DMS53 treated with DMSO at 0.1 percent for 48 hours (cell line): ENCODE results near the gene CNGB1.
"Not testable (repeated sequence)": the region's sequence is repeated elsewhere in the genome, so short reads cannot be mapped to it uniquely, and the experiment has no call there.

Experiments used
- DNase-seq: peaks from one replicate; lab custom pipeline; 2025; ENCODE audit not compliant: unreplicated experiment; lab: John Stamatoyannopoulos, UW

The CNGB1 gene

GRCh38 chr16:57866529-57866918 lies 104.4 kb downstream of the CNGB1 start:
- DNase-seq = no peak

DNA sequence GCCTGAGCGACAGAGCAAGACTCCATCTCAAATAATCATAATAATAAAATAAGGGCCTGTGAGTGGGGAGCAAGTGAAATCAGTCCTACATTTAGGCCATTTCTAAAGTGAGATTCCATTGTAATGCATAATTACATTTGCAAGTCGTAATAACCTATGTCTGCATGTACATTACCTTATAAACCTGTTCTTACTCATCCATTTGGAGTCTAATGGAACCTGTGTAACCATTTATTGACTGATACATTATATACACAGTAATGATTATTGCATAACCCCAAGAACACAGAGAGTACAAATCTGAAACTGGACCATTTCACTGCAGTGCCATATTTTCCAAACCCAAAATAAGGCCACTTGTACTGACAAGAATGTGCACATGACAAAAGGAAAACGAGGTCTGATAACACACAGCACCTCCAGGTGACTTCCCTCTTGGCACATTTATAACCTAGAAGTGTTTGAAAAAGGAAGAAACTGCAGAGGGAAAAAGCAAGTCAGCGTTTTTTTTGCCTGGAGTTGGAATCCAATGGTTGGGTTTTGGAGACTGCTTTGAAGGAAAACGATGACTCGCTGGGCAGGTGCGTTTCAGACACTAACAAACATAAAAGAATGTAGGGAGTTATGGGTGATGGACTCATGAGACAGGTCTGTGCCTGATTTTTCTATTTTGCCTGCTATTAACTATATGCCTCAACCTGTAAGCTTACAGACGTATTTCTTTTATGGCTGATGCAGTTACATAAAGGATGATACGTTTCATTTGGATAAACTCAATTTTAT lies 105.0 kb downstream of the CNGB1 start:
- no peak for DNase-seq

DNA sequence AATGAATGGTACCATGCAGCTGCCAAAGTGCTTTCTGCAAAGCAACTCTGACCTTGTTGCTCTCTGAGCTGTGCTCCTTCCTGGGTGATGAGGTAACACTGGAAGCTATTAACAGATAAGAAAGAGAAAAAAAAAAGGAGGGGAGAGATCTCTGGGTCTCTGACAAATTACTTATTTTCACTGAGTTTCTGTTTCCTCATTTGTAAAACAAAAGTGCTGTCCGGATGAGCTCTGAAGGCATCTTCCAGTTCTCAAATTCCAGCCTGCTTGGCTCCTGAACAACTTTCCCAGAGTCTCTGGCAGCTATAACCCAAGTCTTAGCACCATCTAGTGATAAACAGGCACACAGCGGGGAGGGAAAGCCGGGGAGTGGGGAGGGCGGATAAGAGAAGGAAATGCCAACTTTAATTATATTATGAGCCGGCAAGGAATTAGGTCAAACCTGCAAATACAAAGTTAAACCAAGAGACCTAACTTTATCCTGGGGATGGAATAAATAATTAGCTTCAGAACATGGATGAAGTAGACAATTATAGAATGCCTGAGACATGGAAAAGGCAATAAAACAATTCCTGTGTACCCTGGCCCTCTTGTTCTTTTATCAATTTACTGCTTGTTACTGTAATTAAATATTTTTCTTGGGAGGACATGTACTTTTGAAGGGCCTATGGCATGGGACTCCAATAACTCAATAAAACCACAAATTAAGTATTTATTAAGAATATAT lies 107.3 kb downstream of the CNGB1 start:
- peak; percentile 74 for DNase-seq

DNA sequence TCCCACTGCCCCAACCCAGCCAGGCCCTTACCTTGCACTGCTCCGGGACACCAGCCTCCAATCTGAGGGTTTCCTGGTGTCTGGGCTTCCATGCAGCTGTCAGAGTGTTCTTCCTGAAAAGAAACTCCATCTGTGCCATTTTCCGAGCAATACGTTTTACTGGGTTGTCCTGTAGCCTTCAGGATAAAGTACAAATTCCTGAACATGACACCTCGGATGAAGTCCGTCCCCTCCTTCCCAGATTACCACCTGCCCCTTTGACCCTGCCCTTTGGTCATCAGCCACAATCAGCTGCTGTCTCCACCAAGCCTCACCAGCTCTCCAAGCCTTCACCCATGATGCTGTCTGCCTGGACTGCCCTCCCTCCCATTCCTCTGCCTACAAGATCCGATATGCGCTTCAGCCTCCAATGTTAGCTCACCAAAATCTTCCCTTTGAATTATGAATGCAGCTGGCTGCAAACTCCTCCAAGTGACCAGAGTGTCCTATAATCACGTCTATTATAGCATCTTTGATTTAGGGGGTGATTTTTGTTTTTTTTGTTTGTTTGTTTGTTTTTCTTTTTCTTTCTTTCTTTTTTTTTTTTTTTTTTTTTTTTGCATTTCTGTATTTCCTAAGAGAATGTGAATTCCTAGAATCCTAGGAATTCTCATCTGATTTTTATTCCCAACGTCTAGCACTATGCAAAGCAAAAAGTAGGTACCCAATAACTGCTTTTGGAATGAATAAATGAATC lies 108.1 kb downstream of the CNGB1 start:
- DNase-seq = no peak

- no peak for DNase-seq
Observed at GRCh38 chr16:57859331-57859730, 111.6 kb downstream of the CNGB1 start.

DNA sequence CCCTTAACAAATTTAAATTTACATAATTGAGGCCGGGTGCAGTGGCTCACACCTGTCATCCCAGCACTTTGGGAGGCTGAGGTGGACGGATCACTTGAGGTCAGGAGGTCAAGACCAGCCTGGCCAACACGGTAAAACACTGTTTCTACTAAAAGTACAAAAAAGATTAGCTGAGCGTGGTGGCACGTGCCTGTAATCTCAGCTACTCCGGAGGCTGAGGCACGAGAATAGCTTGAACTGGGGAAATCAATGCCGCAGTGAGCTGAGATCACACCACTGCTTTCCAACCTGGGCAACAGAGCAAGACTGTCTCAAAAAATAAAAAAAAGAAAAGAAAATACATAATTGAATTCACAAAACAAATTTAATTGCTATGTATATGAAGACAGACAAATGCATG lies 112.3 kb downstream of the CNGB1 start:
- DNase-seq = no peak

- DNase-seq = not testable (repeated sequence)
Observed at GRCh38 chr16:57857991-57858390, 112.9 kb downstream of the CNGB1 start.

DNA sequence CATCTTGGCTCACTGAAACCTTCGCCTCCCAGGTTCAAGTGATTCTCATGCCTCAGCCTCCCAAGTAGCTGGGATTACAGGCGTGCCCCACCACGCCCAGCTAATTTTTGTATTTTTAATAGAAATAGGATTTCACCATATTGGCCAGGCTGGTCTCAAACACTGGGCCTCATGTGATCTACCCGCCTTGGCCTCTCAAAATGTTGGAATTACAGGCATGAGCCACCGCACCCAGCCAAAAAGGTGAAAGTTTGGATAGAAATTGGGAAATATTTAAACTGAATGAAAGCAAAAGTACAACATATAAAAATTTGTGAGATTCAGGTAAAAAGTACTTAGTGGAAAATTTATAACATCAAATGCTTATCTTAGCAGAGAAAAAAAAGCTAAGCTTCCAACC lies 115.7 kb downstream of the CNGB1 start:
- DNase-seq = no peak

GRCh38 chr16:57852189-57852588 lies 118.7 kb downstream of the CNGB1 start:
- no peak for DNase-seq

DNA sequence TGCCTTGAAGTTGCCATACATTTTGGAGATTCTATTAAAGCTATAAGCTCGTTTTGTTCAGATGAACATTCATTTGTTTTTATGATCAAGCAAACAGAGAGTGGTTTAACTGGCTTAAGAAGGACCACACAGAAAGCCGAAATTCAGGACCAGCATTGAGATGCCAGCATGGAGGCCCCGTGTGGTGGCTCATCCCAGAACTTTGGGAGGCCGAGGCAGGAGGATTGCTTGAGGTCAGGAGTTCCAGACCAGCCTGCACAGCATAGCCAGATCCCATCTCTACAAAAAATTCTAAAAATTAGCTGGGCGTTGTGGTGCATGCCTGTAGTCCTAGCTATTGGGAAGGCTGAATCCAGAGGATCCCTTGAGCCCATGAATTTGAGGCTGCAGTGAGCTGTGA lies 122.7 kb downstream of the CNGB1 start:
- DNase-seq = no peak

GRCh38 chr16:57846931-57847330 lies 124.0 kb downstream of the CNGB1 start:
- not testable (repeated sequence) for DNase-seq

GRCh38 chr16:57846078-57846697 lies 124.7 kb downstream of the CNGB1 start:
- DNase-seq = no peak

DNA sequence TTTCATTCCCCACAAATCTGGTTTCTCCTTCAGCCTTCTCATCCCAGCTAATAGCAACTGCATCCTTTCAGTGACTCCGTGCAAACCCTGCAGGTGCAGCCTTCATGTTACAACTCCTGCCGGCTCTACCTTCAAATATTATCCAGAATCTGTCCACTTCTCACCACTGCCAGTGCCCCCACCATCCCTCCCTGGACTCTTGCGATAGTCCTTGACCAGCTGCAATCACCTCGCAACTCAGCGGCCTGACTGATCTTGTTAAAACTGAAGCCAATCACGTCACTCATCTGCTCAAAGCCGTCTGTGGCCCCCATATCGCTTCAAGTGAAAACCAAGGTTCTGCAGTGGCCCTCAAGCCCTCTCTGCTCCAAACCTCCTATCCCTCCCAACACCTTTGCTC lies 125.8 kb downstream of the CNGB1 start:
- no peak for DNase-seq

DNA sequence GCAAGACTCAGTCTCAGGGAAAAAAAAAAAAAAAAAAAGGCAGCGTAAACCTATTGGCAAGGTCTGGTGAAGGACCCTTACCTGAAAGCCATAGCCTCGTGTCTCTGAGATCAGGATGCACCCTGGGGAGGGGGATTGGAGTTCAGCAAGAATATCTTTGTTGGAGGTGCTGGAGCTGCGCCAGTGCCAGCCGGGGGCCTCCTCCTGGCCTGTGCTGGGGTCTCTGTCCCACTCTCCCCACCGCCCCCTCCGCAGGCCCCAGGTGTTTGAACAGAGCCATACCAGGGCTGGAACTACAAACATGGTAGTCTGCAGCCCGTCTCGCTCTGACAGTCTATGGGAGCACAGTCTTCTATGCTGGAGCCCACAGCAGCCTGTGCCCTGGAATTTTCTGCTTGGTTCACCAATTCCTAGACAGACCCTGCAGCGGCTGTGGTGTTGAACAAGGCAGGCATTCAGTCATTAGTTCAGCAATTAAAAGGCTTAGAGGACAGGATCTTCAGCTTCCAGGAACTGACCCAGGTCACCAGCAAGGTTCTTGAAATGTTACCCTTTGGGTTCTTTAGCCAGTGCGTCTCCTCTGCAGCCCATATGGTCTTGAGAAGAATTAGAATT lies 126.4 kb downstream of the CNGB1 start:
- no peak for DNase-seq

GRCh38 chr16:57843400-57843799 lies 127.5 kb downstream of the CNGB1 start:
- DNase-seq = no peak

GRCh38 chr16:57842601-57843000 lies 128.3 kb downstream of the CNGB1 start:
- DNase-seq = no peak

GRCh38 chr16:57840833-57841232 lies 130.1 kb downstream of the CNGB1 start:
- DNase-seq = no peak

- DNase-seq = no peak
Observed at GRCh38 chr16:57838161-57838560, 132.8 kb downstream of the CNGB1 start.

DNA sequence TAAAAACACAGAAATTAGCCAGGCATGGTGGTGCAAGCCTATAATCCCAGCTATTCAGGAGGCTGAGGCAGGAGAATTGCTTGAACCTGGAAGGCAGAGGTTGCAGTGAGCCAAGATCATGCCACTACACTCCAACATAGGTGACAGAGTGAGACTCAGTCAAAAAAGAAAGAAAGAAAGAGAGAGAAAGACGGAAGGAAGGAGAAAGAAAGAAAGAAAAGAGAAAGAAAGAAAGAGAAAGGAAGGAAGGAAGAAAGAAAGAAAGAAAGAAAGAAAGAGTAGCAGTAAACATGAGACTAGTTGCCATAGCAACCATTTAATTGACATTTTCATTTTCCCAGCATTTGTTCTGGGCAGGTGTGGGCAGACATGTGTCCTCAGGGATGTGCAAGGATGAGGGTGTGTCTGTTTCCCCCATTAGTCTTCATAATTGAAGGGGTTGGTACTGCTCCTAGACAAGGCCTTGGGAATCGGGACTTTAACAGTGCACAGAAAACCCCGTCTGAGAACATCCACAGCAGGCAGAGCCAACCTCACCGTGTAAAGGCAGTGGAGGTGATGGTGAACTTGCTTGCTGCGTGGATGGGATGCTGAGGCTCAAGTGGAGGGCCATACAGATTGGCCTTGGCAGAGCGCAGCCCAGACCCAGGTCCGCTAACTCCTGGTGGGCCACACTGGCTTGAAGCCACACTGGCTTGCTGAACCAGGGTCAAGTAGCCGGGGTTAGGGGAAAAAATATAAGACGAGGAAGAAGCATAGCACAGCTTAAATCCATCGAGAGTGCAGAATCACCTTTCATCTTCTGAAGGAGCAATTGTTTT lies 133.4 kb downstream of the CNGB1 start:
- DNase-seq = no peak

GRCh38 chr16:57835439-57835838 lies 135.5 kb downstream of the CNGB1 start:
- not testable (repeated sequence) for DNase-seq
